IPS-20b (cell line): ENCODE measurements around the gene DMAC2L.
A peak's percentile ranks its signal among the peaks of the same experiment; 100 is the strongest.

Experiments used
- H3K27ac ChIP-seq: one replicate; pipeline ENCODE4 v1.5.1; 2013; ENCODE audit warnings: low read length
- H3K27me3 ChIP-seq: 2 replicates; pipeline ENCODE4 v1.6.1; 2013; ENCODE audit warnings: mild to moderate bottlenecking, low read length, inconsistent platforms; ENCODE audit not compliant: insufficient read depth
- H3K36me3 ChIP-seq: 2 replicates; pipeline ENCODE4 v1.6.1; 2013; ENCODE audit warnings: low read depth, mild to moderate bottlenecking, inconsistent platforms, low read length, moderate library complexity; ENCODE audit not compliant: insufficient read depth
- H3K4me1 ChIP-seq: 2 replicates; pipeline ENCODE4 v1.6.1; 2013; ENCODE audit warnings: mild to moderate bottlenecking, control low read depth, inconsistent platforms, low read length, moderate library complexity; ENCODE audit not compliant: insufficient read depth
- H3K4me3 ChIP-seq: 2 replicates; pipeline ENCODE4 v1.5.1; 2013; ENCODE audit warnings: mild to moderate bottlenecking, low read length, inconsistent platforms
- H3K9ac ChIP-seq: 2 replicates; pipeline ENCODE4 v1.6.1; 2013; ENCODE audit warnings: low read depth, mild to moderate bottlenecking, inconsistent platforms, low read length, moderate library complexity
- H3K9me3 ChIP-seq: 2 replicates; pipeline ENCODE4 v1.6.1; 2013; ENCODE audit warnings: mild to moderate bottlenecking, low read depth, low read length, inconsistent platforms; ENCODE audit not compliant: insufficient read depth

DMAC2L gene

DNA sequence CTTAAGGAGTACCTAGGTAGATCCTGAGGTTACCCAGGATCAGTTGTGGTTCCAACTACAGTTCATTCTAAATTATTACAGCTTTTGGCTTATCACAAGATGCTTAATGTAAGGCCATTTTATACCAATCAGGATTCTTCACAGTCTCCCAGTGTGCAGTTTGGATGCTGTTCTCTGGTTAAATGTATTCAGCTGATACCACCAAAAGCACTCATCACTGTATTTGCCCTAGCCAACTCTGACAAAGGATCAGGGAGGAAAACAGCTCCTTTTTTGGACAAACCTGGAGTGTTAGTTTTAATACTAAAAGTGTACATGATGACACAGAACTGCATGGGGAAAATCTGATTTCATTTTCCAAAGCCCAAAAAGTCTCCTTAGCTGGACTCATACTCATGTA, 19.5 kb downstream of the DMAC2L start:
- Histone ChIP-seq H3K9ac (no peak overlapping the region), H3K36me3 (peaks cover 12% of the 10 kb centered on the region; the same call in 1 of the 2 replicates), H3K4me1 (peaks cover 15% of the 10 kb centered on the region; the same call in 1 of the 2 replicates), H3K27ac (no peak overlapping the region), H3K4me3 (no peak overlapping the region), H3K27me3 (no peaks in the 10 kb centered on the region), H3K9me3 (no peaks in the 10 kb centered on the region)

- H3K36me3 ChIP-seq: peaks cover 6% of the 10 kb centered on the region; the same call in 1 of the 2 replicates
- H3K9me3 ChIP-seq: no peaks in the 10 kb centered on the region
- H3K4me3 ChIP-seq: no peak overlapping the region
- no peak overlapping the region for H3K27ac ChIP-seq
- H3K4me1 ChIP-seq: peaks cover 15% of the 10 kb centered on the region; the same call in 1 of the 2 replicates
- H3K9ac ChIP-seq: no peak overlapping the region
- no peaks in the 10 kb centered on the region for H3K27me3 ChIP-seq
These were observed 20.9 kb downstream of the DMAC2L start for GRCh38 chr14:50333014-50333509.

GRCh38 chr14:50334211-50334610, 22.1 kb downstream of the DMAC2L start:
- no peak overlapping the region for H3K27ac ChIP-seq
- 0 out of 2 replicates have a peak, but pooled peaks cover 3% of the 10 kb centered on the region for H3K36me3 ChIP-seq
- no peak overlapping the region for H3K4me3 ChIP-seq
- H3K4me1 ChIP-seq: peaks cover 15% of the 10 kb centered on the region; the same call in 1 of the 2 replicates
- no peaks in the 10 kb centered on the region for H3K27me3 ChIP-seq
- H3K9me3 ChIP-seq: no peaks in the 10 kb centered on the region
- H3K9ac ChIP-seq: peak overlapping the region; percentile 50; the same call in 1 of the 2 replicates

DNA sequence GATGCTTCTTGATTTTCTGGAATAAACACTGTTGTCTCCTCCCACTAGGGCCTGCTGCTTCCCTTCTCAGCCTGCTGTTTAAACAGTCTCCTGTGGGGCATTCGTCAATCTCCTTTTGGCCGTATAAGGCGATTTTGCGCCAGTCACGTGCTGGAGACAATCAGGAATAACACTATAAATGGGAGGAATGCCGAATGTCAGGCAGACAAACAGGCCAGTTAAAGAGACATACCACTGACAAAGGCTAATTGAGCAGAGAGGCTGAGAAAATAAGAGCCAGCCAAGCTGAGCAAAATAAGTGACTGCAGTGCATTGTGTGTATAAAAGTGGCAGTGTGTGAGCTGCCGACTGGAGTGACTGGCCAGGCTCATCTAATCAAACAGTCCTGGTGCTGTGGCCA, 23.3 kb downstream of the DMAC2L start:
- H3K9ac ChIP-seq: peak overlapping the region; percentile 52; the same call in 1 of the 2 replicates
- peaks cover 15% of the 10 kb centered on the region; the same call in 1 of the 2 replicates for H3K4me1 ChIP-seq
- H3K27me3 ChIP-seq: no peaks in the 10 kb centered on the region
- H3K9me3 ChIP-seq: no peaks in the 10 kb centered on the region
- 0 out of 2 replicates have a peak, but pooled peaks cover 2% of the 10 kb centered on the region for H3K36me3 ChIP-seq
- H3K4me3 ChIP-seq: no peak overlapping the region
- H3K27ac ChIP-seq: peak overlapping the region; percentile 70

GRCh38 chr14:50335989-50336824, 24.1 kb downstream of the DMAC2L start:
- no peaks in the 10 kb centered on the region for H3K27me3 ChIP-seq
- H3K4me1 ChIP-seq: peaks cover 15% of the 10 kb centered on the region; the same call in 1 of the 2 replicates
- no peaks in the 10 kb centered on the region for H3K36me3 ChIP-seq
- H3K9me3 ChIP-seq: no peaks in the 10 kb centered on the region
- 0 out of 2 replicates have a peak overlapping the region, but pooled peaks have one; percentile 10 for H3K4me3 ChIP-seq
- peak overlapping the region; percentile 52; the same call in 1 of the 2 replicates for H3K9ac ChIP-seq
- H3K27ac ChIP-seq: peak overlapping the region; percentile 70

DNA sequence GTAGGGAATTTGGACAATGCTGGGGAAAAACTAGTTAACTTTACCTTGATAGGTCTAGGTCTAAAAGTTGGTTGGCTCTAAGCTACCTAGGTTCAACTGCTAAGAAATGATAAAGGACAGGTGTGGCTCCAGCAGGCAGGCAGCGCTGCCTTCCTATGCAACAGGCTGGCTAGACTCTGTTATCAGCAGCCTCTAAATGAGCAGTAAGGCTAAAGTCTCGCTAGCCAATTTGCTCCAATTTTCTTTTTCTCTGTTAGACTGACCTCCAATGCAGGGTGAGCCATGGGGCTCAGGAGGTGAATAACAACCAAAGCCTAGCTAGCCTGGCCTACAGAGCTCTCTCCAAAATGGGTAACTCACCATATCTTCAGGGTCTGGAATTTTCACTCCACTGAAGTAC, 26.5 kb downstream of the DMAC2L start:
- Histone ChIP-seq H3K9ac (no peak overlapping the region), H3K9me3 (no peaks in the 10 kb centered on the region), H3K36me3 (no peaks in the 10 kb centered on the region), H3K27me3 (no peaks in the 10 kb centered on the region), H3K4me1 (peaks cover 15% of the 10 kb centered on the region; the same call in 1 of the 2 replicates), H3K4me3 (no peak overlapping the region), H3K27ac (no peak overlapping the region)

GRCh38 chr14:50339178-50339804, 27.2 kb downstream of the DMAC2L start:
- no peaks in the 10 kb centered on the region for H3K27me3 ChIP-seq
- no peaks in the 10 kb centered on the region for H3K9me3 ChIP-seq
- H3K4me1 ChIP-seq: peaks cover 15% of the 10 kb centered on the region; the same call in 1 of the 2 replicates
- no peak overlapping the region for H3K9ac ChIP-seq
- H3K36me3 ChIP-seq: no peaks in the 10 kb centered on the region
- H3K27ac ChIP-seq: no peak overlapping the region
- no peak overlapping the region for H3K4me3 ChIP-seq

DNA sequence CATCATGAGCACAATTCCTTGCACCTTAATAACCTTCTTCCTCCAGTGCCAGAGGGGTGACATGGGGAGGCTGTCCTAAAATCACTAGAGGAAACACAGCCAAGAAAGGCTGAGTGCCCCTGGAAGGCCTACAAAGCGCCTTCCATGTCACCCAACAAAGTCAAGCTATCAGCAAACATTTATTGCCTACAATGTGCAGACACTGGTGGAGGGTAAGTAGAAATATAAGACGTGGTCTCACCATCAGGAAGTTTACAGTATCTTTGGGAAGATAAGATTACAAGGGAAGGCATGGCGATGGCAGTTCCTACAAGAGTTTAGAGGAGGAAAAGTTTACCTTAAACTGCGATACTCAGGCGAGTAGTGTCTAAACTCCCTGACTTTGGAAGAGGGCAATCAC, 27.9 kb downstream of the DMAC2L start:
- no peaks in the 10 kb centered on the region for H3K9me3 ChIP-seq
- H3K4me1 ChIP-seq: peaks cover 13% of the 10 kb centered on the region; the same call in 1 of the 2 replicates
- H3K27ac ChIP-seq: no peak overlapping the region
- no peaks in the 10 kb centered on the region for H3K27me3 ChIP-seq
- H3K36me3 ChIP-seq: no peaks in the 10 kb centered on the region
- H3K4me3 ChIP-seq: no peak overlapping the region
- no peak overlapping the region for H3K9ac ChIP-seq

- no peak overlapping the region for H3K4me3 ChIP-seq
- no peaks in the 10 kb centered on the region for H3K36me3 ChIP-seq
- no peak overlapping the region for H3K27ac ChIP-seq
These were observed 28.8 kb downstream of the DMAC2L start for GRCh38 chr14:50340963-50341362.

GRCh38 chr14:50342221-50343078, 30.3 kb downstream of the DMAC2L start:
- no peak overlapping the region for H3K27ac ChIP-seq
- no peaks in the 10 kb centered on the region for H3K36me3 ChIP-seq
- no peak overlapping the region for H3K9ac ChIP-seq
- no peaks in the 10 kb centered on the region for H3K4me1 ChIP-seq
- no peak overlapping the region for H3K4me3 ChIP-seq
- H3K27me3 ChIP-seq: no peaks in the 10 kb centered on the region
- no peaks in the 10 kb centered on the region for H3K9me3 ChIP-seq

More at GRCh38 chr14:50340963-50341362, 28.8 kb downstream of the DMAC2L start:
- Histone ChIP-seq H3K9ac (no peak overlapping the region), H3K4me1 (peaks cover 5% of the 10 kb centered on the region; the same call in 1 of the 2 replicates), H3K27me3 (no peaks in the 10 kb centered on the region), H3K9me3 (no peaks in the 10 kb centered on the region)

DNA sequence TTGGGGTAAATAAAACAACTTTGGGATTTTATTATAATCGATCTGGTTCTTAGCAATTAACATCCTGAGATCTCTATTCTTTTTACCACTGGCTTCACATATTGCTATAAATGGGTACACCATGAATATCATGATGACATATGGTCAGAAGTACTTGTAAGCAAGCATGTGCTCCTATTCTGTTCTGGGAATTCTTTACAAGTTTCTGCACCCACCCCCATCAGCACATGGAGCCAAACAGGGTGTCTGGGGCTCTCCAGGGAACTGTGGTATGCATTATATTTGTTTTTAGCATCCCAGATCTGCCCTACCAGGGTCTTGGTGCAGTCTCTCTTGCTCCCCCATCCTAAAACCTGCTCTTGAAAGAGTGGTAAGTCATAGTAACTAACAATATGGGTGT, 31.3 kb downstream of the DMAC2L start:
- Histone ChIP-seq H3K27ac (no peak overlapping the region), H3K4me3 (no peak overlapping the region), H3K27me3 (no peaks in the 10 kb centered on the region), H3K9me3 (no peaks in the 10 kb centered on the region), H3K4me1 (no peaks in the 10 kb centered on the region), H3K36me3 (no peaks in the 10 kb centered on the region), H3K9ac (no peak overlapping the region)
